Smooth muscle cell (in vitro differentiated cells): ENCODE data around the gene SMAD6. TPM values are rescaled to one million over a fixed set of nuclear protein-coding genes. Genes with fewer than 3 reads are reported as not detected.
A peak's percentile ranks its signal among the peaks of the same experiment; 100 is the strongest.

Experiments
- DNase-seq: peaks from one replicate; lab custom pipeline; 2025; ENCODE audit not compliant: unreplicated experiment; lab: John Stamatoyannopoulos, UW
- H2AFZ ChIP-seq: fragments of 200-600 bp; sonication (generic); 2 replicates; pipeline ENCODE4 v1.6.0; 2016; ENCODE audit warnings: antibody characterized with exemption, low read depth, mild to moderate bottlenecking
- H3F3A ChIP-seq: fragments of 200-600 bp; sonication (generic); 2 replicates; pipeline ENCODE4 v1.6.0; 2017; ENCODE audit warnings: antibody characterized with exemption, low read depth
- H3K27ac ChIP-seq: fragments of 200-600 bp; sonication (generic); 2 replicates; pipeline ENCODE4 v1.5.1; 2016; ENCODE audit warnings: low read depth, mild to moderate bottlenecking
- H3K27me3 ChIP-seq: fragments of 200-600 bp; sonication (generic); 2 replicates; pipeline ENCODE4 v1.6.1; 2016; ENCODE audit warnings: low read depth, mild to moderate bottlenecking
- H3K36me3 ChIP-seq: fragments of 200-600 bp; sonication (generic); 2 replicates; pipeline ENCODE4 v1.5.1; 2016; ENCODE audit warnings: low read depth
- H3K4me1 ChIP-seq: fragments of 200-600 bp; sonication (generic); 2 replicates; pipeline ENCODE4 v1.5.1; 2016; ENCODE audit warnings: low read depth
- H3K4me2 ChIP-seq: fragments of 200-600 bp; sonication (generic); 2 replicates; pipeline ENCODE4 v1.6.0; 2016; ENCODE audit warnings: mild to moderate bottlenecking
- H3K4me3 ChIP-seq: fragments of 200-600 bp; sonication (generic); 2 replicates; pipeline ENCODE4 v1.5.1; 2016; ENCODE audit warnings: mild to moderate bottlenecking
- H3K79me2 ChIP-seq: fragments of 200-600 bp; sonication (generic); 2 replicates; pipeline ENCODE4 v1.6.0; 2016; ENCODE audit warnings: low read depth, mild to moderate bottlenecking
- H3K9ac ChIP-seq: fragments of 200-600 bp; sonication (generic); 2 replicates; pipeline ENCODE4 v1.6.0; 2016; ENCODE audit warnings: low read depth
- H3K9me3 ChIP-seq: fragments of 200-600 bp; sonication (generic); replicated peaks from 2 replicates; pipeline ENCODE4 v1.5.1; 2016; ENCODE audit warnings: low read depth
- H4K20me1 ChIP-seq: fragments of 200-600 bp; sonication (generic); 2 replicates; pipeline ENCODE4 v1.6.0; 2016; ENCODE audit warnings: low read depth
- WGBS: methylation state at CpG from one replicate; pipeline ENCODE4 v1.1.7; 2016; ENCODE audit warnings: low lambda C conversion rate; 5-methylcytosine and 5-hydroxymethylcytosine counted together
- polyA plus RNA-seq: library from polyadenylated mRNA; unstranded; fragments of >200 nt; fragmentation: Nextera tagmentation; extraction: Ambion mirVana; gene quantifications from 2 replicates; pipeline ENCODE4 v1.2.1, GENCODE V29; 2016
- total RNA-seq: library from RNA; depleted of rRNA; stranded (reverse); fragments of >200 nt; gene quantifications from 2 replicates; pipeline ENCODE4 v1.2.3, GENCODE V29; 2014
- TF ChIP-seq, protein P1 (sequence below): fragments of 200-600 bp; sonication (generic); IDR thresholded peaks from 2 replicates; pipeline ENCODE4 v1.5.1; 2017; ENCODE audit warnings: borderline replicate concordance, mild to moderate bottlenecking, antibody characterized with exemption; ENCODE audit not compliant: insufficient read depth, poor library complexity, severe bottlenecking

SMAD6 gene
- total and polyA plus RNA-seq, 2 experiments from 2014 or later = 42.6 to 44.0 TPM

- H3K9me3 ChIP-seq = no peaks in the 10 kb centered on the region
- WGBS = 71% methylated on average over 17 of the region's 23 CpGs
- H3F3A ChIP-seq = peaks cover 17% of the 10 kb centered on the region
- peak overlapping the region; percentile 23 for H3K27ac ChIP-seq
- H3K9ac ChIP-seq = no peak overlapping the region
- H2AFZ ChIP-seq = no peak overlapping the region
- H3K4me3 ChIP-seq = no peak overlapping the region
- TF ChIP-seq, protein P1, sequence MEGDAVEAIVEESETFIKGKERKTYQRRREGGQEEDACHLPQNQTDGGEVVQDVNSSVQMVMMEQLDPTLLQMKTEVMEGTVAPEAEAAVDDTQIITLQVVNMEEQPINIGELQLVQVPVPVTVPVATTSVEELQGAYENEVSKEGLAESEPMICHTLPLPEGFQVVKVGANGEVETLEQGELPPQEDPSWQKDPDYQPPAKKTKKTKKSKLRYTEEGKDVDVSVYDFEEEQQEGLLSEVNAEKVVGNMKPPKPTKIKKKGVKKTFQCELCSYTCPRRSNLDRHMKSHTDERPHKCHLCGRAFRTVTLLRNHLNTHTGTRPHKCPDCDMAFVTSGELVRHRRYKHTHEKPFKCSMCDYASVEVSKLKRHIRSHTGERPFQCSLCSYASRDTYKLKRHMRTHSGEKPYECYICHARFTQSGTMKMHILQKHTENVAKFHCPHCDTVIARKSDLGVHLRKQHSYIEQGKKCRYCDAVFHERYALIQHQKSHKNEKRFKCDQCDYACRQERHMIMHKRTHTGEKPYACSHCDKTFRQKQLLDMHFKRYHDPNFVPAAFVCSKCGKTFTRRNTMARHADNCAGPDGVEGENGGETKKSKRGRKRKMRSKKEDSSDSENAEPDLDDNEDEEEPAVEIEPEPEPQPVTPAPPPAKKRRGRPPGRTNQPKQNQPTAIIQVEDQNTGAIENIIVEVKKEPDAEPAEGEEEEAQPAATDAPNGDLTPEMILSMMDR = no peak
- H3K4me1 ChIP-seq = peaks cover 5% of the 10 kb centered on the region
- H3K79me2 ChIP-seq = no peaks in the 10 kb centered on the region
- no peaks in the 10 kb centered on the region for H3K36me3 ChIP-seq
- no peak overlapping the region for H3K4me2 ChIP-seq
- no peaks in the 10 kb centered on the region for H4K20me1 ChIP-seq
- no peak for DNase-seq
- no peaks in the 10 kb centered on the region for H3K27me3 ChIP-seq
Observed at GRCh38 chr15:66670762-66671580, 31.1 kb upstream of the SMAD6 start.

DNA sequence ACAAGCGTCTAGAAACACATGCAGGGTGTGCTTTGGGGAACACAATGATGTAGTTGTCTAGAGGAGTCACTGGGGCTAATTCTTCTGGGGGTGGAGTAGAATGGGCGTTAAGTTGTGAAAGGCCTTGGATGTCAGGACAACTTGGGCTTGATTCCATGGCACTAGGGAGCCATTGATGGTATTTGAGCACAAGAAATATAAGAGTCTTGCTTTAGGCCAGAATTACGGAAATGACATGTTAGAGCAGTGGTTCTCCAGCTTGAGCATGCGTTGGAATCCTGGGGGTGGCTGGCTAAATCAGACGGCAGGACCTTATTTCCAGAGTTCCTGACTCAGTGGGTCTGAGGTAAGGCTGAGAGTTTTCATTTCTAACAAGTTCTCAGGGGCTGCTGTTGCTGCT, 29.2 kb upstream of the SMAD6 start:
- H3K27ac ChIP-seq = peak overlapping the region; percentile 61
- no peaks in the 10 kb centered on the region for H4K20me1 ChIP-seq
- H3K4me2 ChIP-seq = peak overlapping the region; percentile 20
- H3K79me2 ChIP-seq = no peaks in the 10 kb centered on the region
- H3K4me1 ChIP-seq = peaks cover 5% of the 10 kb centered on the region
- H3K27me3 ChIP-seq = no peaks in the 10 kb centered on the region
- no peak overlapping the region for H3K4me3 ChIP-seq
- H2AFZ ChIP-seq = no peak overlapping the region
- no peaks in the 10 kb centered on the region for H3K9me3 ChIP-seq
- no peaks in the 10 kb centered on the region for H3K36me3 ChIP-seq
- DNase-seq = no peak
- TF ChIP-seq, protein P1 = no peak
- WGBS = 34% methylated on average over 5 of the region's 5 CpGs
- no peak overlapping the region for H3K9ac ChIP-seq
- peaks cover 17% of the 10 kb centered on the region for H3F3A ChIP-seq

GRCh38 chr15:66673410-66674322, 28.4 kb upstream of the SMAD6 start:
- peak; percentile 55 for DNase-seq
- peaks cover 23% of the 10 kb centered on the region for H3F3A ChIP-seq
- H3K4me2 ChIP-seq = peak overlapping the region; percentile 22
- H3K9me3 ChIP-seq = no peaks in the 10 kb centered on the region
- no peak overlapping the region for H3K4me3 ChIP-seq
- no peaks in the 10 kb centered on the region for H3K79me2 ChIP-seq
- H2AFZ ChIP-seq = no peak overlapping the region
- peaks cover 5% of the 10 kb centered on the region for H3K4me1 ChIP-seq
- no peaks in the 10 kb centered on the region for H4K20me1 ChIP-seq
- H3K36me3 ChIP-seq = no peaks in the 10 kb centered on the region
- 41% methylated on average over 21 of the region's 27 CpGs for WGBS
- peak overlapping the region; percentile 70 for H3K27ac ChIP-seq
- no peak overlapping the region for H3K9ac ChIP-seq
- H3K27me3 ChIP-seq = no peaks in the 10 kb centered on the region
- TF ChIP-seq, protein P1 = no peak
